C4-2B (cell line): ENCODE data around the gene MOB3B.

Experiments
- H3K27ac ChIP-seq: fragments of 450-650 bp; 2 replicates; pipeline ENCODE4 v1.5.1; 2017
- CTCF ChIP-seq: fragments of 450-650 bp; conservative IDR thresholded peaks from 2 replicates; pipeline ENCODE4 v1.5.1; 2017; ENCODE audit warnings: mild to moderate bottlenecking
- ZFX ChIP-seq: fragments of 450-650 bp; IDR thresholded peaks from 2 replicates; pipeline ENCODE4 v1.6.1; 2017

Gene MOB3B

GRCh38 chr9:27569406-27569805 lies 39.8 kb upstream of the MOB3B start:
- H3K27ac ChIP-seq: no peak overlapping the region
- TF ChIP-seq ZFX (no peak), CTCF (no peak)

GRCh38 chr9:27566118-27566517 lies 36.5 kb upstream of the MOB3B start:
- no peak overlapping the region for H3K27ac ChIP-seq
- TF ChIP-seq CTCF (no peak), ZFX (no peak)

GRCh38 chr9:27565696-27566095 lies 36.1 kb upstream of the MOB3B start:
- no peak for TF ChIP-seq CTCF
- TF ChIP-seq ZFX: no peak
- H3K27ac ChIP-seq: no peak overlapping the region

- no peak for TF ChIP-seq CTCF
- TF ChIP-seq ZFX: no peak
Observed at GRCh38 chr9:27564670-27565069, 35.1 kb upstream of the MOB3B start.

GRCh38 chr9:27563738-27564430 lies 34.3 kb upstream of the MOB3B start:
- no peak for TF ChIP-seq ZFX
- no peak for TF ChIP-seq CTCF
- H3K27ac ChIP-seq: no peak overlapping the region

More at GRCh38 chr9:27564670-27565069, 35.1 kb upstream of the MOB3B start:
- no peak overlapping the region for H3K27ac ChIP-seq

GRCh38 chr9:27561685-27562084 lies 32.1 kb upstream of the MOB3B start:
- TF ChIP-seq CTCF: no peak
- no peak for TF ChIP-seq ZFX
- H3K27ac ChIP-seq: no peak overlapping the region

- H3K27ac ChIP-seq: no peak overlapping the region
- no peak for TF ChIP-seq ZFX
- TF ChIP-seq CTCF: no peak
Observed at GRCh38 chr9:27560457-27560856, 30.8 kb upstream of the MOB3B start.
